Muscle of arm (tissue), 12 donors: ENCODE measurements around the gene ZDHHC14. TPM values are rescaled to one million over a fixed set of nuclear protein-coding genes. Genes with fewer than 3 reads are reported as not detected.
"Not testable (repeated sequence)": the region's sequence is repeated elsewhere in the genome, so short reads cannot be mapped to it uniquely, and the experiment has no call there.

Experiments
- DNase-seq: peaks from one replicate; pipeline ENCODE4 v3.0.0-alpha.2; 2013
- polyA plus RNA-seq, 12 donors: library from polyadenylated mRNA; unstranded; fragments of 120-200 nt; gene quantifications; one replicate each; pipeline ENCODE4 v1.2.1, GENCODE V29; 2013; ENCODE audit not compliant: insufficient read length in 12 of 12

Gene ZDHHC14
- polyA plus RNA-seq, 12 donors = 3.9 to 12.8 (median 6.6) TPM; not detected in 1

DNA sequence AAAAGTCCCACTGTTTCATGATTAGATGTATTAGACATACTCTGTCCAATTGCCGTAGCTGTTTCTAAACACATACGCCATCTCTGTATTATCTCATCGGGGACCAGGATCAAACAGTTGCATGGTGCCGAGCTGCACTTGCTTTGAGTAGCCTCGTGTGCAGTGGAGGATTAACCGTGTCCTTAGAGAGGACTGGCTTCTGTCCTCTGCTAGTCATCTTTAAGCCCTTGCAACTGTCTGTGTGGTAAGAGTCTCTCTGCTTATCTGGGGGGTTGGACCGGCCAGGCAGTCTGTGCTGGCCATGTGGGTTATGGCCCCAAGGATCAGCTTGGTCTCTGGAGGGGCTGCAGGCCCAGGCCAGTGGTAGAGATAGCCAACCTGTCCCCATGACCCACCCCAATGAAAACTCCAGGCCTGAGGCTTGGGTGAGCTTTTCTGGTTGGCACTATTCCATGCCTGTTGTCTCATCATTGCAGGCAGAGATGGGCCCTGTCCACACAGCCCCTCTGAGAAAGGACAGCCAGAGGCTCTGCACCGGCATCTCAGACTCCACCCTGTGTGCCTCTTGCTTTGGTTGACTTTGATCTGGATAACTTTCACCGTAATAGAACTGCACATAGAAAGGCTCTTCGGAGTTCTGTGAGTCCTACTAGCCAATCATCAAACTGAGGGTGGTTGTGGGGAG is 304.7 kb downstream of the ZDHHC14 start:
- no peak for DNase-seq

DNA sequence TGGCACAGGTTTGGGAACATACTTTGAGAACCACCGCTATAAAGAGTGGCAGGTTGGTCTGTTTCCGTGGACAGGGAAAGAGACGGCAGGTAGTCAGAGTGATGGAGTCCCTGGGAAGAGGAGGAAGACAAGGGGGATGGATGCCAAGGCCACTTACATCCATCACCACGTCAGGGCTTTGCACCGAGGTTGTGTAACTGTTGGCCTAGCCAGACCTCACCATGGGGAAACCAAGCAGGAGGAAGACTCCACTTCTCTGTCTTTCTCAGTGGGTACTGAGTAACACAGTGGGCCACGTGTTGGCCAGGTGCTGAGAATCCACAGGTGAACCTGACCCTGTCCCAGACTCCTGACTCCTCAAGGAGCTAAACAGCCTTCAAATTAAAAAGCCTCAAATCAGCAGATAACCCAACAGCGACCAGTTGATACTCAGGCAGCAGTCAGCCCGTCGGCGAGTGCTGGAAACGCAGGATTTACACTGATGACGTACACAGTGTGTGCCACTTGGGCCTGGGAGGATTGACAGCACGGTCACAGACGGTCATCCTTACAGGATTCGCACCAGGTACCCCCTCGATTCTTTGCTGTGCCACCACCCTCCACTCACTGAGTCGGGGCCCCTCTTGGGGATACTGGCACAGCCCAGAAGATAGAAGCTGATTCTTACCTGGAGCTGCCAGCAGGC is 307.4 kb downstream of the ZDHHC14 start:
- DNase-seq = no peak

GRCh38 chr6:157688960-157689599 is 308.1 kb downstream of the ZDHHC14 start:
- DNase-seq = peak; percentile 36

- DNase-seq = no peak
Measured at GRCh38 chr6:157689875-157690274, 308.9 kb downstream of the ZDHHC14 start.

DNA sequence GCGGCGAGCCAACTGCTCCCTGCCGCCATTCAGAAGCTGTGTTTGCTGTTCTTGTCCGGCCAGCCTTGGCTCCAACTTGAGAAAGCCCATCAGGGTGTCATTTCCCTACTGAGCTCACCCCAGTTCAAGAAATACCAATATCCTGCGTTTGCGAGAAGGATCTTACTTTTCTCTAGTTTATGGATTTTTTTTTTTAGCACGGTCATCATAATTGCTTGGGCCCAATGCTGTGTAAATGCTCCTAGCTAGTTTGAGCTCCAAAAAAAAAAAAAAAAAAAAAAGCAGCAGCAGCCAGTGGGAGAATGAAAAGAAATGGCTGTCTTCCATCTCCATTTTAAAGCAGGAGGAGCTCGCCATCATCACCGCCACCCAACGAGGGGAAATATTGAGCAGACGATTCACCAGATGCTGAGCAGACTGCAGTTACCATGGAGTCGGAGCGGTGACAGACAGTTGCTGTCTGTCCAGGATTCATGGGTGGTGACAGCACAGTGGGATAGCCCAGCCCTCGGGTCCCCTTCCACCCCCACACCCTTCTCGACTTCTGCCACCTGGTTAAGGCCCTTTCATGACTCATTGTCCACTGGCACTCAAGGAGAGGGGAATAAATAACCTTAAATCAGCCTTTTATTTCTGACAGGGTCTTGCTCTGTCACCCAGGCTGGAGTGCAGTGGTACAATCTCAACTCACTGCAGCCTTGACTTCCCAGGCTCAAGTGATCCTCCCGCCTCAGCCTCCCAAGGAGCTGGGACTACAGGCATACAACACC is 309.6 kb downstream of the ZDHHC14 start:
- DNase-seq = no peak

- DNase-seq = not testable (repeated sequence)
Measured at GRCh38 chr6:157691621-157692020, 310.6 kb downstream of the ZDHHC14 start.

DNA sequence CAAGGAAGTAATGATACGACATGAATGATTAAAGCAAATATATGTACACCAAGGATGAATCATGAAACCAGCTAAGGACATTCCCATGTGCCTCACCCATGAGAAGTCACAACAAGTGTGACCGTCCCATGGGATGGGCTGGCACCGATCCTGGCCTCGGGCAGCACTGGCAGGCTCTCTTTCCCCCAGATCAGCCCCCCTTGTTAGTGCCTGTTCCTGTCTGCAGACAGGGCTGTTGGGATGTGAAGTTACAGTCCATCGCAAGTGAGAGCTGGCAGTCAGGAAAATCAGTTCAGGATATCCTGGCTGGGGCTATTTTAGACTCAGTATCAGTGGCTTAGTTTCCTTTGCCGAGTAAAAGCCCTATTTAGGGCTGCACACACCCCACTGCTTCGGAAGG is 312.9 kb downstream of the ZDHHC14 start:
- no peak for DNase-seq

DNA sequence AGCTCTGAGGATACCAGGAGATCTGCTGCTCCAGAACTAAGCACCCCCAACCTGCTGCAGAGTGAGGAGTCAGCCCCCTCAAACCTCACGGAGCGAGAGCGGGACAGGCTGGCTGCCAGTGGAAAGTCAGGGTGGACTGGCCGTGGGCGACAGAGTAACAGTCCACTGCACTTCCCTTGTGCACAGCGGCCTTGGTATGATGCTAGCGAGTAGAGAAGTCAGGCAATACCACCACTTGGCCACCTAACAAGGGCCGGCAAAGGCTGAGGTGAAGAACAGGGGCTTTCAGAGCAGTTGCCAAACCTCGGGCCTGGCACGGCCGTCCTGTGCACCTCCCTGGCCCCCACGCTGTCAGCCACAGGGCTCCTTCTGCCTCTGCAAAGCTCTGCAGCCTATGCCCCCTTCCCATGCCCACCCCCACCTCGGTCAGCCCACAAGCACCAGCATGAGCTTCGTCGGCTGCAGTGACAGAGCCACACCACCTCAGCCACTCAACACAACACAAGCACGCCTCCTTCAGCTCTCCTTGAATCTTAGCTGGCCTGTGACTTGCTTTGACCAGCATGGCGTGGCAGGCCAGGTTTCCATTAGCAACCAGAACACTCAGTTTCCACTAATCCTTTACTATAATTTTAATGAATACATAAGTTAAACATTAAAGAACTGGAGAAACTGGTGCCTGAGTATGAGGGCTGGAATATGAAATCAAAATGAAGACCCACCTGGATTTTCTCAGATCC is 314.5 kb downstream of the ZDHHC14 start:
- no peak for DNase-seq

DNA sequence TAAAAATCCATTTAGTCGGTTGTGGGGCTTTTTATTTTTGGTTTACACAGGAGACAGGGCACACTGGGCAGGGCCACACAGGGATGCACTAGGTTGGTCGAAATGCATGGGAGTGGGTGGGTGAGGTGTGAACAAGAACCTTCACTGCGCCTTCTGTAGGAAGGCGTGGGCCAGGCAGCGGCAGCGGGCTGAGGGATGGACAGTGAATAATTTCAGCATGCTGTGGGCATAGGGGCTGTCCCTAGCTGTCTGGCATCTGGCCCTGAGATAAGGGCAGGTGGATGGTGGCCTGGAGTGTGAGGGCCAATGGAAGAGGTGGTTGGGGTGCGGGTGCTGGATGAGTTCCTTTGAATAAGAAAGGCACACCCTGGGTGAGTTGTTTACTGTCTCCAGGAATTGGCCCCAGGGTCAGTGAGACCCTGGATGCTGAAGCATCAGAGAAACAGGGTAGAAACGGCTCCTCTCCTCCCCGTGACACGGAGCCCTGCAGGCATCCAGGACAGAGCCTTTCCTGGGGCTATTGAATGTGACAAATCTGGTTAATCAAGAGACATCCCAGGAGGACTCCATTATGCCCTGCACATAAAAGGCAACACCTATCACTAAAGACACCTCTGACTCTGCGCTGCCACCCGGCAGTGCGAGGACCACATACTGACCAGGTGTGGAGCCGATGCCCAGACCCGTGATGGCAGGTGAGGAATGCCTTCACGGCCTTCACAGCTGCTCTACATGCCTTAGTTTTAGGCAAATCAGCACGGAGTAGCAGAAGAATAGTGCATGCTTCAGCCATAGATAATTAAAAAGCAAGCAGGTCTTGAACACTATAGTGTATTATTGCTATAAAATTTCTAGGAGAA is 319.0 kb downstream of the ZDHHC14 start:
- DNase-seq = no peak

DNA sequence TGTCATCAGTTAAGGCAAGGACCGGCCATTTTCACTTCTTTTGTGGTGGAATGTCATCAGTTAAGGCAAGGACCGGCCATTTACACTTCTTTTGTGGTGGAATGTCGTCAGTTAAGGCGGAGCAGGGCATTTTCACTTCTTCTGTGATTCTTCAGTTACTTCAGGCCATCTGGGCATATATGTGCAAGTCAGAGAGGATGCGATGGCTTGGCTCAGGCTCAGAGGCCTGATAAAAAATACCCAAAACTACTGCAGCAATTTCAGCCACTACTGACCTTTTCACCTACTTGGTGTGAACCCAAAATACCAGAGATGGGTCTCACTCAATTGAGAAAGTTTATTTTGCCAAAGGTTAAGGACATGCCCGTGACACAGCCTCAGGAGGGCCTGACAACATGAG is 325.4 kb downstream of the ZDHHC14 start:
- DNase-seq = not testable (repeated sequence)

- no peak for DNase-seq
Measured at GRCh38 chr6:157706883-157707282, 325.9 kb downstream of the ZDHHC14 start.

GRCh38 chr6:157707576-157707975 is 326.6 kb downstream of the ZDHHC14 start:
- DNase-seq = no peak

- DNase-seq = no peak
Measured at GRCh38 chr6:157708239-157708638, 327.2 kb downstream of the ZDHHC14 start.

- no peak for DNase-seq
Measured at GRCh38 chr6:157708933-157709332, 327.9 kb downstream of the ZDHHC14 start.

DNA sequence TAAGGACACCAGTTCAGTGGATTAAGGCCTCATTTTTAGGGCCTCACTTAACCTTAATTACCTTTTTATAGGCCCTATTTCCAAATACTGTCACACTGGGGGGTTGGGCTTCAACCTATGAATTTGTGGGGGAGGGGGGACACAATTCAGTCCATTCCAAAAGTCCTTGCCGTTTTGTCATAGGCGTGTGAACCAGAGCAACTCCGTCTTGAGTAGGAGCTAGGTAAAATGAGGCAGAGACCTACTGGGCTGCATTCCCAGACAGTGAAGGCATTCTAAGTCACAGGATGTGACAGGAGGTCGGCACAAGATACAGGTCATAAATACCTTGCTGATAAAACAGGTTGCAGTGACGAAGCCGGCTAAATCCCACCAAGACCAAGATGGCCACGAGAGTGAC is 328.6 kb downstream of the ZDHHC14 start:
- no peak for DNase-seq

DNA sequence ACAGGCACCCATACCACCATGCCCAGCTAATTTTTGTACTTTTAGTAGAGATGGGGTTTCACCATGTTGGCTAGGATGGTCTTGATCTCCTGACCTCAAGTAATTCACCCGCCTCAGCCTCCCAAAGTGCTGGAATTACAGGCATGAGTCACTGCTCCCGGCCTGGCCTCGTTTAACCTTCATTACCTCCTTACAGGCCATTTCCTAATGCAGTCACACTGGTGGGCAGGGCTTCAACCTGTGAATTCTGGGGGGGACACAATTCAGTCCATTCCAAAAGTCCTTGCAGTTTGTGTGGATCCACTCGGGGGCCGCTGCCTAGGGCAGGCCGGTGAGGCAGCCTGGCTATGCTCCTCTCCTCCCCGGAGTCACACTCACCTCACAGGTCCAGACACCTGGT is 329.6 kb downstream of the ZDHHC14 start:
- no peak for DNase-seq

DNA sequence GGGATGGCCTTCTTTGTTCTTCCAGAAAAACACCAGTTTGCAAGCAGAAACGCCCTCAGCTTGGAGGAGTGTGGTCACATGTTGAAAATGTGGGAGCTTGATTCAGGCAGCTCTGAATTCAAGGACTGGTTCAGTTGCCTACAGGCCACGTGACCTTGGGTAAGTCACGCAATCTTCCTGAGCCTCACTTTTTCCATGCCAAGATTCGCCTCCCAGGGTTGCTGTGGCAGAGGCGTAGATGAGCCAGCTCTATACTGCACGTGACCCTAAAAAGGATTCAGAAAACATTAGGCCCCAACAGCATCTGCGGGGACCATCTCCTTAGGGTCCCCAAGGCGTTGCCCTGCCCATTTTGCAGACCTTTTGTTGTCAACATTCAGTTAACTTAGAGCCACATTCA is 330.1 kb downstream of the ZDHHC14 start:
- no peak for DNase-seq

GRCh38 chr6:157712585-157713295 is 331.8 kb downstream of the ZDHHC14 start:
- no peak for DNase-seq

GRCh38 chr6:157713451-157714152 is 332.6 kb downstream of the ZDHHC14 start:
- no peak for DNase-seq
